ENCODE results near the gene HS2ST1. TPM values are rescaled to one million over a fixed set of nuclear protein-coding genes. Genes with fewer than 3 reads are reported as not detected.
"Not testable (repeated sequence)": the region's sequence is repeated elsewhere in the genome, so short reads cannot be mapped to it uniquely, and the experiment has no call there.

Gene HS2ST1
- total RNA-seq, 4 donors from 2014 or later = 13.2 to 19.6 (median 16.7) TPM

GRCh38 chr1:86871001-86871400, 43.4 kb upstream of the HS2ST1 start:
- intact Hi-C loops (cut with DNase I) = no loop called here
- no peaks in the 10 kb centered on the region for H3K4me1 ChIP-seq

GRCh38 chr1:86872086-86872485, 42.3 kb upstream of the HS2ST1 start:
- Histone ChIP-seq H3K9me3 (no peaks in the 10 kb centered on the region), H3K27ac (no peak overlapping the region), H3K4me3 (replicated peaks in 1 of 3) (no peak overlapping the region), H3K4me1 (no peaks in the 10 kb centered on the region), H3K36me3 (no peaks in the 10 kb centered on the region), H3K27me3 (no peaks in the 10 kb centered on the region)
- intact Hi-C loops (cut with DNase I) = no loop called here
- 94 to 97% methylated on average over 8 of the region's 8 CpGs for WGBS, 2 donors
- DNase-seq = no peak
- TF ChIP-seq POLR2A (IDR thresholded peaks at IDR 0.05) = no peak
- TF ChIP-seq CTCF (IDR thresholded peaks at IDR 0.05) = no peak

More at GRCh38 chr1:86871001-86871400, 43.4 kb upstream of the HS2ST1 start:
- DNase-seq = no peak
- Histone ChIP-seq H3K36me3 (no peaks in the 10 kb centered on the region), H3K4me3 (replicated peaks in 1 of 3) (no peak overlapping the region), H3K27me3 (no peaks in the 10 kb centered on the region), H3K9me3 (no peaks in the 10 kb centered on the region), H3K27ac (no peak overlapping the region)
- TF ChIP-seq POLR2A (IDR thresholded peaks at IDR 0.05) (no peak), CTCF (IDR thresholded peaks at IDR 0.05) (no peak)
- WGBS, 2 donors = 94 to 95% methylated on average over 3 of the region's 3 CpGs

GRCh38 chr1:86875722-86876121, 38.7 kb upstream of the HS2ST1 start:
- intact Hi-C loops (cut with DNase I) = no loop called here
- Histone ChIP-seq H3K27me3 (no peaks in the 10 kb centered on the region), H3K9me3 (no peaks in the 10 kb centered on the region), H3K4me1 (no peaks in the 10 kb centered on the region), H3K36me3 (no peaks in the 10 kb centered on the region), H3K27ac (no peak overlapping the region), H3K4me3 (replicated peaks in 1 of 3) (no peak overlapping the region)
- DNase-seq = no peak
- TF ChIP-seq POLR2A (IDR thresholded peaks at IDR 0.05) (no peak), CTCF (IDR thresholded peaks at IDR 0.05) (no peak)
- 96 to 98% methylated on average over 1 of the region's 1 CpG for WGBS, 2 donors

- H3K27me3 ChIP-seq = no peaks in the 10 kb centered on the region
- intact Hi-C loops (cut with DNase I) = no loop called here
- no peak overlapping the region for H3K4me3 ChIP-seq (replicated peaks in 1 of 3)
- no peak overlapping the region for H3K27ac ChIP-seq
- H3K9me3 ChIP-seq = no peaks in the 10 kb centered on the region
- H3K36me3 ChIP-seq = no peaks in the 10 kb centered on the region
- TF ChIP-seq CTCF (IDR thresholded peaks at IDR 0.05) (no peak), POLR2A (IDR thresholded peaks at IDR 0.05) (no peak)
- H3K4me1 ChIP-seq = peaks cover 0 to 7% of the 10 kb centered on the region in 2 donors
- no peak for DNase-seq
- 86 to 98% methylated on average over 5 of the region's 5 CpGs for WGBS, 2 donors
These were observed 26.8 kb upstream of the HS2ST1 start for GRCh38 chr1:86887479-86888162.

GRCh38 chr1:86888327-86888726, 26.1 kb upstream of the HS2ST1 start:
- WGBS, 2 donors = 98 to 99% methylated on average over 5 of the region's 5 CpGs
- no peaks in the 10 kb centered on the region for H3K27me3 ChIP-seq
- H3K4me3 ChIP-seq (replicated peaks in 1 of 3) = no peak overlapping the region
- H3K27ac ChIP-seq = no peak overlapping the region
- no peaks in the 10 kb centered on the region for H3K9me3 ChIP-seq
- intact Hi-C loops (cut with DNase I) = no loop called here
- H3K36me3 ChIP-seq = no peaks in the 10 kb centered on the region
- DNase-seq = no peak
- TF ChIP-seq CTCF (IDR thresholded peaks at IDR 0.05) (no peak), POLR2A (IDR thresholded peaks at IDR 0.05) (no peak)
- peaks cover 0 to 7% of the 10 kb centered on the region in 2 donors for H3K4me1 ChIP-seq

- H3K9me3 ChIP-seq; H3K36me3 ChIP-seq; H3K4me1 ChIP-seq; intact Hi-C loops (cut with DNase I); DNase-seq; H3K27ac ChIP-seq; H3K27me3 ChIP-seq; H3K4me3 ChIP-seq (replicated peaks in 1 of 3): not testable (repeated sequence)
- 100% methylated on average over 2 of the region's 33 CpGs; no CpG with 5 or more reads in 1 of the 2 donors for WGBS, 2 donors
These were observed 15.0 kb upstream of the HS2ST1 start for GRCh38 chr1:86899401-86899800.

Data from thyroid gland (tissue), 4 donors.